ENCODE results near the gene DNER. TPM values are rescaled to one million over a fixed set of nuclear protein-coding genes. Genes with fewer than 3 reads are reported as not detected.
"Not testable (repeated sequence)": the region's sequence is repeated elsewhere in the genome, so short reads cannot be mapped to it uniquely, and the experiment has no call there.

Gene DNER
- total RNA-seq, 1 donor from 2014 or later = 3.3 TPM

DNA sequence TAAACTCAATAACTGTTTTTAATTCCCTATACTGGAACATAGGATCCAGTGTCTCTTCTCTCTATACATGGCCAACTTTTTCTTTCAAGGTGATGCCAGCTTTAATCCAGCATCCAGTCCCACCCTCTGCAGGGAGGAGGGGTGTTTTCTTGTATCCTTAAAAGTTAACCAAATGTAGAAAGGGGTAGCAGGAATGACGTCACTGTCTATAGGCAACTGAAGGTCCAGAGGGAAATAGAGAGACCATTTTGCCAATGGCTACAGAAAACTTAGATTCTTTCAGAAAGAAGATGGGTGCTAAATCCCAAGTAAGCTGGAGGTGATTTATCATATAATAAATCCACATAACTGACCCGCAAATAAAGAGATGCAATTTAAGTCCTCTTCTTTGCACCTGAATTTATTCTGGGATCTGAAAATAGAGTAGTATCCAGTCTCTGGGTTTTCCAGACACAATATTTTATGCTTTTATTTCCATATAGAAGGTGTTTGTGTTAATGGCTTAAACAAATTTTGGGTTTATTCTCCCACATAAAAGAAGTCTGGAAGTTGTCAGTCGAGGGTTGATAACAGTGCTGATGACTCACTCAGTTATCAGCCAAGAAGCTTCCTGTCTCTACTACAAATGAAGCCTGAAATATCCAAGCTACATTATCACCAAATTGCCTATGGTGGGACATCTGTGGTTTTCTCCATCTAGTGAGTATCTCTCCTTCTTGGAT lies 5.7 kb upstream of the DNER start:
- ATAC-seq = no peak
- no peak for DNase-seq (ENCODE audit: missing footprints)
- intact Hi-C loops (cut with DNase I) = no loop called here

- intact Hi-C loops (cut with DNase I) = no loop called here
- no peak for ATAC-seq
- no peak for DNase-seq (ENCODE audit: missing footprints)
Measured at GRCh38 chr2:229718057-229718456, 3.7 kb upstream of the DNER start.

DNA sequence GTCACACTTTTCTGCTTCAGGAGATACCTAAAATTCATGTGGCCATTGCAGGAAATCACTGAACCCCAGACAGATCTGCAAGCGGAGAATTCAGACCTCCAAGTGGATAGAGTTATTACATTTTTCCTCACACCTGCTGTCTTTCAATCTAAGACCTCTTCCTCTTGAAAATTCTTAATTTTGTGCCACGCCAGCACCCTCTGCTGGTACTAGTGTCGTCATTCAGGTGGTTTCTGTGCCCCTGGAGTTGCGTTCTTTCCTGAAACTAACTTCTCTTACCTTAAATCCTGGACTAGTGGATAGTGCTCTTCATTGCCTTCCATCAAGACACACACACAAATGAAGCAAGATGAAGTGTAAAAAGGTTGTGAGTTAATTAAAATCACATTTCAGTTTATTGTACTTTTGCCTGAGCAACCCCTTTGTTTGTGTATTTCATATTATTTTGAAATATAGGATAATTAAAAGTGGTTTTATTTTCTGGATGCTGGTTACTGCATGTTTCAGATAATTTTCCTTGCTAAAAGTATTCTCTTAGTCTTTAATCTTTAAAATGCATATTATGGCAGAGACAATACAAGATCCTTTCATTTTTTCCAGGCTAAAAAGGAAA lies 1.6 kb upstream of the DNER start:
- intact Hi-C loops (cut with DNase I) = no loop called here
- DNase-seq (ENCODE audit: missing footprints) (no peak), ATAC-seq (no peak)

DNA sequence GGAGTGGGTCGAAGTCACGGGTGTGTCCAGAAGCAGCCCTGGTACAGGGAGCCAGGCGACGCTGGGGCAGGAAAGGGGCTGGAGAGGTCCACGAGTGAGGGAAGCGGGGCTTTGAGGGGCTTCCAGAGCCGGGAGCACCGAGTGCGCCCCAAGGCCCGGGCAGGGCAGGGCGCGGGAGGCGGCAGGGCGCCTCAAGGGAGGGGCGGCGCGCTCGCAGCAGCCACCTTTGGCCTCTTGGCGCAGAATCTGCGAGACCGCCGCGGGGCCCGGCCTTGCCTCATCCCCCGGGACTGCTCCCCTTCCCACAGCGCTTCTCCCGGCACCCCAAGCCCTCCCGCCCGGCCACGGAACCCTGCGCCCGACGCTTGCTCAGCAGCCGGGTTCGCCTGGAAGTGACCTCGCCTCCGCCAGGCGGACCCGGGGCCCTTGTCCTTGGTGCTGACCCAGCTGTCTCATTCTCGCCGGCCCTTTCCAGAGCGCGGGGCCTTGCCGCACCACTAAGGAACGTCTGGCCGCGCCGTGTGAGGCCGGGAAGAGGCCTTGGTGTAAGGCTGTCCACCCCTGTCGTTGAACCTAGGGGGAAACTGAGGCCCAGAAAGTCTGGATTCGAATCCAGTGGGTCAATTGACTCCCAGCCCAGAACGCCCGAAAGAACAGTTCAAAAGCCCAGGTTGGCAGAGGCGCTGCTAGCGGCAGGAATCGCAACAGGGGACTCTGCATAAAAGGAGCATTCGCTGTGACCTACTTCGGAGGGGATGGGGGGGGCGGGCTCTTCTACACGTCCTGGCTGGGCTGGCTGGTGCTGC lies 584 bp upstream of the DNER start:
- DNase-seq (ENCODE audit: missing footprints) (peak; percentile 71), ATAC-seq (peak; percentile 83)
- intact Hi-C loops (cut with DNase I) = no loop called here

GRCh38 chr2:229713371-229714079 lies 830 bp downstream of the DNER start:
- ATAC-seq = peak; percentile 38
- intact Hi-C loops (cut with DNase I) = no loop called here
- DNase-seq (ENCODE audit: missing footprints) = no peak

- no peak for DNase-seq (ENCODE audit: missing footprints)
- intact Hi-C loops (cut with DNase I) = no loop called here
- no peak for ATAC-seq
Measured at GRCh38 chr2:229712136-229712535, 2.2 kb downstream of the DNER start.

- intact Hi-C loops (cut with DNase I) = no loop called here
- ATAC-seq = no peak
- no peak for DNase-seq (ENCODE audit: missing footprints)
Measured at GRCh38 chr2:229708335-229708734, 6.0 kb downstream of the DNER start.

GRCh38 chr2:229703909-229704630 lies 10.3 kb downstream of the DNER start:
- intact Hi-C loops (cut with DNase I) = no loop called here
- DNase-seq (ENCODE audit: missing footprints) = no peak

GRCh38 chr2:229701716-229702115 lies 12.6 kb downstream of the DNER start:
- DNase-seq (ENCODE audit: missing footprints) (no peak), ATAC-seq (no peak)
- intact Hi-C loops (cut with DNase I) = no loop called here

More at GRCh38 chr2:229703909-229704630, 10.3 kb downstream of the DNER start:
- no peak for ATAC-seq

DNA sequence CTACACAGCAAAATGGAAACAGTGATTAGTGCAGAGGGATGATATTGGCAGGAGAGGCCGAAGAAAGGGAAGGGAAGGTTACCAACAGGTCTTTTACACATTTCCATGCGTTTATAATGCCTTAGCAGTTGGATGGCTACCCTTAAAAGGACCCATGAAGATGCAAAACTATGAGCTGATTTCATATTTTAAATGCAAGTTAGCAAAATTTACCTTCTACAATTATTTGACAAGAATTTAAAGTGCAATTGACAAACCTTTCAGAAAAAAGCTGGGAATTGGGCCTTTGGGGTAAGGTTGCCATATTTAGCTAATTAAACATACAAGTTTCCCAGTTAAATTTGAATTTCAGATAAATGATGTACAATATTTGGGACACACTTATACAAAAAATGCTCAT lies 13.3 kb downstream of the DNER start:
- DNase-seq (ENCODE audit: missing footprints) = no peak

GRCh38 chr2:229695961-229696360 lies 18.4 kb downstream of the DNER start:
- intact Hi-C loops (cut with DNase I) = no loop called here
- DNase-seq (ENCODE audit: missing footprints) = no peak
- no peak for ATAC-seq

More for the DNA sequence above, 13.3 kb downstream of the DNER start:
- no peak for ATAC-seq
- intact Hi-C loops (cut with DNase I) = no loop called here

- DNase-seq (ENCODE audit: missing footprints); ATAC-seq; intact Hi-C loops (cut with DNase I): not testable (repeated sequence)
Measured at GRCh38 chr2:229693845-229694244, 20.5 kb downstream of the DNER start.

DNA sequence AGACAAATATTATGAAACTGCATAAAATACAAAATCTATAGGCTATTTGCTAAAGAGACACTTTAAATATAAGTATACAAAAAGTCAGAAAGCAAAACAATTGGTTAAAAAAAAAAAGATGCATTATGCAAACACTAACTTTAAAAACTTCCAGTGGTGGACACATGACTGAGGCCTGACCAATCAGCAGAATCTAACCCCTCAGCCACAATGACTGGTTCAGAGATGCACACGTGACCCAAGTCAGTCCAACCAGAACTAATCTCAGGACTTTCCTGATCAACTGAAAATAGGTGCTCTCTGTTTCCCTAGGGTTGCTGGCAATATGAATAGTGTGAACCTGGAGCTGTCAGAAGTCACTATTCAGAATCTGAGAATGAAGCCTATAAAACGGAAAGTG lies 22.7 kb downstream of the DNER start:
- DNase-seq (ENCODE audit: missing footprints) (no peak), ATAC-seq (no peak)
- intact Hi-C loops (cut with DNase I) = no loop called here

DNA sequence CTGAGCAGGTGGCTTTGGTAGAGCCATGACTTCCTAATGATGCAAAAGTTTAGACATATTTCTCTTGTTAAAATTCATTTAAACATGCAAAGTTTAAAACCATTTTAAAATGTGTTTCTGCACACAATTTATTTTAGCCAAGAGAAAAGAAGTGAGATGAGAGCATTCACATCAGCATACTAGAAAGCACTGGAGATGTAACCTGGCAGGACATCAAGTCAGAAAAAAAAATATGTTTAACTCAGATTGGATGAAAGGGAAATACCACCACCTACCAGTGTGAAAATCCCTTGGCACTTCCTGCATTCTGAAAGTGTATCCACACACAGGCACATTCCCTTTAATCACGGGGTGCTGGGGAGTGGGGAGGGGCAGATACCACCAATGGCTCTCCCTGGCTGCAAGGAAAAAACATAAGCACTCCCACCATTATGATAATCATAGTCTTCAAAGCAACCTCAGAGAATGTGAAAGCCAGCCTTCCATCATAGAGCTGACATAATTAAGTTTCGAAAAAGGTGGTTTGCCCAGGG lies 25.0 kb downstream of the DNER start:
- intact Hi-C loops (cut with DNase I) = no loop called here
- DNase-seq (ENCODE audit: missing footprints) = no peak
- ATAC-seq = no peak

- intact Hi-C loops (cut with DNase I) = no loop called here
- no peak for DNase-seq (ENCODE audit: missing footprints)
- ATAC-seq = no peak
Measured at GRCh38 chr2:229688141-229688540, 26.2 kb downstream of the DNER start.

DNA sequence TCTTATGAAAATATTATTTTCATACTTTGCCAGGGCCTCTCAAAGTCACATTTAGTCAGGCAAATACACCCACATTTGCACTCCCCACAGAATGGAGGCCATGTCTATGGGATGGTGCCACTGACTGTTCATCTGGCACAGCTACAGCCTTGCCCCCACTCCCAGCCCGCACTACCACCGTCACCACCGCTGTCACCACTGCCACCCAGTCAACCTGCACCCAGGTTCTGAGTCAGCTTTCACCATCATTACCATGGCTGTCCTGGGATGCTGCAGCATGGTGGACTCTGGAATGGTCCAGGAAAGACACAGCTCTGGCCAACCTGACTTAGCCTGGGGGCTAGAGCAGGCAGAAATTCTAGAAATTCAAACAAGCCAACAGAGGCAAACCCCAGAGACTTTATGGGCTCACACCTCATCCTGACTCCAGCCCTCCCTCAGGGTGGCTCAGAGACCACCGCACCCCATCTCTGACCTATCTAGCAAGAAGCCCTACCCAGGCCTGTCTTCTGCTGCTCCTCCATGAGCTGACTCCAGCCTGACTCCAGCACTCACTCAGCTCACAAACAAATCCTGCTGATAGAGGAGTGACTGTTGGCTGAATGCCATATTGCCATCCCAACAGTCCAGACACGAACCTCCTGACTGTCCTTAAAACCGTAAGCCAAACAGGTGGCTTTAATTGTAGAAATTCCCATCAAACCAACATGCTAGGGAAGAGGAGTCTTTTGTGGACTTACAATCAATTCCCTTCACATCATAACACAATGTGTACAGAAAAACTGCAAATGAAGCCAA lies 28.0 kb downstream of the DNER start:
- ATAC-seq (no peak), DNase-seq (ENCODE audit: missing footprints) (no peak)
- intact Hi-C loops (cut with DNase I) = no loop called here

- DNase-seq (ENCODE audit: missing footprints) = no peak
- intact Hi-C loops (cut with DNase I) = no loop called here
Measured at GRCh38 chr2:229684942-229685562, 29.3 kb downstream of the DNER start.

More at GRCh38 chr2:229684942-229685562, 29.3 kb downstream of the DNER start:
- no peak for ATAC-seq

All from Right ventricle myocardium inferior (tissue), 1 donor.